H1 (cell line): Measurements from ENCODE around the gene RPRD1A. TPM values are rescaled to one million over a fixed set of nuclear protein-coding genes. Genes with fewer than 3 reads are reported as not detected.

Source experiments
- CTCF ChIA-PET: fragments of 300-600 bp; sonication (Branson Sonifier 250); formaldehyde crosslinking; loops from one replicate; lab custom pipeline; 2021; ENCODE audit not compliant: partially characterized antibody; lab: Charles Lee
- POLR2A ChIA-PET: fragments of 300-600 bp; sonication (Branson Sonifier 250); formaldehyde crosslinking; loops from one replicate; lab custom pipeline; 2021; ENCODE audit warnings: inconsistent platforms; ENCODE audit not compliant: partially characterized antibody; lab: Charles Lee
- DNase-seq, 2 experiments: peaks; one replicate each; pipeline versions ENCODE4 v3.0.0 to v3.0.0-alpha.2; 2010 to 2022; ENCODE audit warnings: low spot score in 2 of 2, low read depth in 1 of 2, mixed read lengths in 1 of 2
- FAIRE-seq: peaks from 2 replicates; lab custom pipeline; 2011; peaks lifted over from hg19 to GRCh38; lab: Jason Lieb, UNC
- H2AFZ ChIP-seq: 2 replicates; pipeline ENCODE4 v1.8.1; 2012; ENCODE audit warnings: low read length, inconsistent platforms
- H2AK5ac ChIP-seq: 2 replicates; pipeline ENCODE4 v1.6.1; 2013; ENCODE audit warnings: low read depth, low read length
- H2BK120ac ChIP-seq: replicated peaks from 2 replicates; pipeline ENCODE3; 2013; ENCODE audit warnings: low read depth, low read length, inconsistent platforms
- H2BK12ac ChIP-seq: 2 replicates; pipeline ENCODE4 v1.6.1; 2013; ENCODE audit warnings: low read depth, low read length
- H2BK15ac ChIP-seq: 2 replicates; pipeline ENCODE4 v1.6.1; 2013; ENCODE audit warnings: low read length
- H2BK20ac ChIP-seq: 2 replicates; pipeline ENCODE4 v1.6.1; 2013; ENCODE audit warnings: low read length
- H2BK5ac ChIP-seq: 2 replicates; pipeline ENCODE4 v1.6.1; 2013; ENCODE audit warnings: low read depth, low read length
- H3K14ac ChIP-seq: 2 replicates; pipeline ENCODE4 v1.6.1; 2013; ENCODE audit warnings: inconsistent platforms; ENCODE audit not compliant: insufficient read length
- H3K18ac ChIP-seq: 2 replicates; pipeline ENCODE4 v1.6.1; 2013; ENCODE audit warnings: low read length; ENCODE audit errors: extremely low read depth
- H3K23ac ChIP-seq: 2 replicates; pipeline ENCODE4 v1.6.1; 2013; ENCODE audit warnings: inconsistent platforms; ENCODE audit not compliant: insufficient read length
- H3K23me2 ChIP-seq: 2 replicates; pipeline ENCODE4 v1.6.1; 2013; ENCODE audit warnings: low read depth, low read length
- H3K27ac ChIP-seq: 2 replicates; pipeline ENCODE4 v1.6.1; 2011; ENCODE audit warnings: low read depth, low read length, inconsistent platforms
- H3K27me3 ChIP-seq, 4 experiments: replicated peaks in 1 of 4; 1 replicate in 1 of 4; 2 replicates in 3 of 4; pipeline versions ENCODE4 v1.6.1 to v1.8.1; 2011 to 2013; ENCODE audit warnings: low read length in 3 of 4, mild to moderate bottlenecking in 3 of 4, inconsistent platforms in 2 of 4, mixed read lengths in 2 of 4, moderate library complexity in 1 of 4; ENCODE audit not compliant: control insufficient read depth in 3 of 4, insufficient read depth in 3 of 4; ENCODE audit errors: extremely low read depth in 1 of 4
- H3K36me3 ChIP-seq, 4 experiments: 2 replicates each; pipeline versions ENCODE4 v1.6.1 to v1.8.1; 2011 to 2013; ENCODE audit warnings: mild to moderate bottlenecking in 4 of 4, low read length in 3 of 4, moderate library complexity in 2 of 4, control low read depth in 1 of 4, inconsistent platforms in 1 of 4; ENCODE audit not compliant: insufficient read depth in 4 of 4, control insufficient read depth in 2 of 4
- H3K4ac ChIP-seq: replicated peaks from 2 replicates; pipeline ENCODE3; 2013; ENCODE audit warnings: low read length, low read depth, mixed read lengths, inconsistent platforms; ENCODE audit not compliant: insufficient read length
- H3K4me1 ChIP-seq, 4 experiments: replicated peaks in 1 of 4; 1 replicate in 1 of 4; 2 replicates in 3 of 4; pipeline versions ENCODE4 v1.6.1 to v1.8.1; 2011 to 2013; ENCODE audit warnings: low read length in 3 of 4, inconsistent platforms in 2 of 4, mixed read lengths in 1 of 4; ENCODE audit not compliant: insufficient read depth in 4 of 4, control insufficient read depth in 3 of 4
- H3K4me2 ChIP-seq, 2 experiments: 2 replicates each; pipeline versions ENCODE4 v1.6.1 to v1.8.1; 2011 to 2013; ENCODE audit warnings: low read depth in 2 of 2, low read length in 2 of 2, control low read depth in 1 of 2, inconsistent platforms in 1 of 2, mild to moderate bottlenecking in 1 of 2; ENCODE audit not compliant: insufficient read depth in 1 of 2
- H3K4me3 ChIP-seq, 4 experiments: fragments of 200-600, 300-600 bp in 1 of 4; sonication (generic), shearing (Covaris generic), sonication (Bioruptor Twin) in 1 of 4; 2 replicates each; pipeline versions ENCODE4 v1.5.1 to v1.8.1; 2011 to 2016; ENCODE audit warnings: low read length in 4 of 4, low read depth in 3 of 4, control low read depth in 2 of 4, inconsistent platforms in 2 of 4, mild to moderate bottlenecking in 2 of 4, mixed read lengths in 1 of 4, moderate library complexity in 1 of 4; ENCODE audit not compliant: insufficient read depth in 2 of 4; ENCODE audit errors: extremely low read depth in 1 of 4
- H3K56ac ChIP-seq: replicated peaks from 2 replicates; pipeline ENCODE3; 2013; ENCODE audit warnings: low read depth, mild to moderate bottlenecking, mixed read lengths, low read length, inconsistent platforms; ENCODE audit not compliant: insufficient read length
- H3K79me1 ChIP-seq: 2 replicates; pipeline ENCODE4 v1.6.1; 2013; ENCODE audit warnings: low read depth, low read length, control low read depth
- H3K79me2 ChIP-seq, 2 experiments: 2 replicates each; pipeline versions ENCODE4 v1.6.1 to v1.8.1; 2012 to 2013; ENCODE audit warnings: low read length in 2 of 2, mild to moderate bottlenecking in 2 of 2, inconsistent platforms in 1 of 2; ENCODE audit not compliant: insufficient read depth in 2 of 2, control insufficient read depth in 1 of 2
- H3K9ac ChIP-seq, 4 experiments: replicated peaks in 1 of 4; 1 replicate in 1 of 4; 2 replicates in 3 of 4; pipeline versions ENCODE4 v1.6.1 to v1.8.1; 2011 to 2013; ENCODE audit warnings: low read depth in 3 of 4, low read length in 3 of 4, control low read depth in 2 of 4, mild to moderate bottlenecking in 2 of 4, moderate library complexity in 2 of 4, inconsistent platforms in 1 of 4; ENCODE audit errors: extremely low read depth in 1 of 4
- H3K9me3 ChIP-seq, 2 experiments: 2 replicates each; pipeline versions ENCODE4 v1.6.1 to v1.8.1; 2012 to 2013; ENCODE audit warnings: mild to moderate bottlenecking in 2 of 2, moderate library complexity in 2 of 2, control low read depth in 1 of 2, inconsistent platforms in 1 of 2, low read depth in 1 of 2, low read length in 1 of 2, mixed read lengths in 1 of 2; ENCODE audit not compliant: insufficient read depth in 2 of 2
- H4K20me1 ChIP-seq, 2 experiments: replicated peaks in 1 of 2; 2 replicates each; pipeline versions ENCODE3 to v1.8.1; 2011 to 2013; ENCODE audit warnings: inconsistent platforms in 2 of 2, low read length in 2 of 2, mild to moderate bottlenecking in 1 of 2; ENCODE audit not compliant: insufficient read depth in 2 of 2, control insufficient read depth in 1 of 2
- H4K5ac ChIP-seq: 2 replicates; pipeline ENCODE4 v1.6.1; 2013; ENCODE audit warnings: low read length, low read depth, mixed read lengths, inconsistent platforms; ENCODE audit not compliant: insufficient read length
- H4K8ac ChIP-seq: 2 replicates; pipeline ENCODE4 v1.8.0; 2013; ENCODE audit warnings: mild to moderate bottlenecking, moderate library complexity, low read length, inconsistent platforms; ENCODE audit not compliant: insufficient read depth; ENCODE audit errors: extremely low read depth
- H4K91ac ChIP-seq: replicated peaks from 2 replicates; pipeline ENCODE3; 2013; ENCODE audit warnings: low read length, mixed read lengths, inconsistent platforms; ENCODE audit not compliant: insufficient read length
- CREB1 ChIP-seq: IDR thresholded peaks from 2 replicates; pipeline ENCODE4 v1.6.1; 2012; ENCODE audit warnings: inconsistent platforms
- SIN3A ChIP-seq, 2 experiments: IDR thresholded peaks in 1 of 2; conservative IDR thresholded peaks in 1 of 2; 2 replicates each; pipeline ENCODE4 v1.6.1; 2011 to 2012; ENCODE audit warnings: low read length in 2 of 2, improper control_type of control experiment in 1 of 2, low read depth in 1 of 2, mild to moderate bottlenecking in 1 of 2
- WGBS, 2 experiments: shearing (Covaris generic) in 1 of 2; methylation state at CpG; one replicate each; pipeline versions ENCODE4 v1.1.6 to v1.1.7; 2013 to 2015; ENCODE audit warnings: low lambda C conversion rate in 2 of 2, mixed read lengths in 2 of 2, inconsistent platforms in 1 of 2, low coverage in 1 of 2, missing lambda C conversion rate in 1 of 2; ENCODE audit not compliant: insufficient replicate concordance in 2 of 2, insufficient coverage in 1 of 2, insufficient read length in 1 of 2; ENCODE audit errors: extremely low coverage in 1 of 2, missing lambda C conversion rate in 1 of 2; 5-methylcytosine and 5-hydroxymethylcytosine counted together
- long read RNA-seq, 2 experiments: library from RNA in 1 of 2; library from capped mRNA in 1 of 2; stranded (forward); transcript quantifications; one replicate each; pipeline ENCODE4 v2.0.0, GENCODE V29; 2021; ENCODE audit warnings: inconsistent platforms in 1 of 2
- polyA minus RNA-seq, 3 experiments: library from RNA; depleted of rRNA, polyadenylated mRNA; stranded (reverse); fragments of >200 nt; gene quantifications; 1 replicate in 2 of 3; 2 replicates in 1 of 3; pipeline ENCODE4 v1.2.3, GENCODE V29; 2011
- polyA plus RNA-seq, 7 experiments: library from polyadenylated mRNA; depleted of rRNA in 3 of 7; stranded (reverse) in 5 of 7; unstranded in 2 of 7; fragments of >200 nt in 5 of 7; fragments of 200-250 nt in 2 of 7; gene quantifications; 1 replicate in 5 of 7; 2 replicates in 1 of 7; 4 replicates in 1 of 7; pipeline versions ENCODE4 v1.2.1 to v1.2.3, GENCODE V29; 2011 to 2013; ENCODE audit warnings: missing spikeins in 2 of 7, mixed read lengths in 2 of 7
- total RNA-seq: library from RNA; stranded (reverse); fragmentation: NEBNext Ultra II Directional; extraction: Animal tissue kit (Norgen Biotek cat#: 25700); gene quantifications from 2 replicates; pipeline ENCODE4 v1.2.1, GENCODE V29; 2021

Gene RPRD1A
- total RNA-seq, result 102 and 106 TPM in 2 replicates
- 28.3 and 40.5 TPM in 2 replicates for polyA plus RNA-seq (2011; rRNA removed)
- 61.5 TPM for polyA plus RNA-seq (2011; cell fraction: cytosol; rRNA removed)
- polyA plus RNA-seq (2011; cell fraction: nucleus; rRNA removed), result 58.8 TPM
- polyA plus RNA-seq (2012, experiment 1 of 2), result 64.7 to 88.3 TPM (median 72.8 TPM) in 4 replicates
- polyA plus RNA-seq (2012, experiment 2 of 2), result 7.4 TPM
- polyA plus RNA-seq (2013, experiment 1 of 2), result 85.0 TPM
- polyA plus RNA-seq (2013, experiment 2 of 2), result 83.5 TPM
- polyA minus RNA-seq (2011; rRNA and poly(A)+ RNA removed), result 56.4 and 68.9 TPM in 2 replicates
- polyA minus RNA-seq (2011; cell fraction: cytosol; rRNA and poly(A)+ RNA removed), result 61.4 TPM
- 149 TPM for polyA minus RNA-seq (2011; cell fraction: nucleus; rRNA and poly(A)+ RNA removed)
- long read RNA-seq, experiment 1, full-length matches to known transcripts, result 13 of 92 reads
- long read RNA-seq, experiment 1, partial matches to known transcripts, result 26 of 92 reads
- long read RNA-seq, experiment 1, other reads (novel, unspliced or antisense), result 53 of 92 reads
- long read RNA-seq, experiment 2, full-length matches to known transcripts, result 47 of 84 reads
- long read RNA-seq, experiment 2, partial matches to known transcripts, result 21 of 84 reads
- long read RNA-seq, experiment 2, other reads (novel, unspliced or antisense), result 16 of 84 reads

- peak within 1 kb of the TSS; percentile 84; the same call in 1 of the 2 replicates for H2BK15ac ChIP-seq
- H2BK12ac ChIP-seq, result peak within 1 kb of the TSS; percentile 97
- H3K4ac ChIP-seq, result peak within 1 kb of the TSS; percentile 97
- H3K27ac ChIP-seq, result peak within 1 kb of the TSS; percentile 93
- H4K8ac ChIP-seq, result peak within 1 kb of the TSS; percentile 99
- H3K4me1 ChIP-seq, result peaks cover 0 to 5% (median 3%) of the 10 kb centered on the region in 4 experiments; a peak in 3 of 7 replicates
- H4K5ac ChIP-seq, result peak within 1 kb of the TSS; percentile 97
- no peak within 1 kb of the TSS for H3K14ac ChIP-seq
- no peak within 1 kb of the TSS; the same call in 1 of the 2 replicates for H2AK5ac ChIP-seq
- peak within 1 kb of the TSS; percentile 98 for H2BK5ac ChIP-seq
- H2AFZ ChIP-seq, result peak within 1 kb of the TSS; percentile 45; the same call in 1 of the 2 replicates
- H3K9me3 ChIP-seq, result no peaks in the 10 kb centered on the region
- peak within 1 kb of the TSS; percentile 66 to 71 for H3K4me2 ChIP-seq
- no peak within 1 kb of the TSS for H3K23ac ChIP-seq
- no peaks in the 10 kb centered on the region for H3K27me3 ChIP-seq
- H3K79me2 ChIP-seq, result peaks cover 39 to 50% of the 10 kb centered on the region in 2 experiments
- peak within 1 kb of the TSS; percentile 78 for H2BK120ac ChIP-seq
- peak within 1 kb of the TSS; percentile 91 to 95 (median 93) for H3K4me3 ChIP-seq
- 4% methylated on average over 60 of the region's 66 CpGs; no CpG with 5 or more reads in 1 of the 2 experiments for WGBS, 2 experiments
- H3K56ac ChIP-seq, result peak within 1 kb of the TSS; percentile 90
- no peak for FAIRE-seq
- H3K23me2 ChIP-seq, result peaks cover 4% of the 10 kb centered on the region; the same call in 1 of the 2 replicates
- ChIA-PET CTCF (interaction anchor here (1.6 kb wide), 1 partner anchor 40 kb away, joined by 3 read pairs; no protein-coding TSS in a partner anchor), POLR2A (interaction anchor here (0.7 to 1.9 kb wide), 10 partner anchors 9 to 121 kb away, joined by 3 to 6 read pairs (median 4); no protein-coding TSS in a partner anchor)
- H3K9ac ChIP-seq, result peak within 1 kb of the TSS; percentile 93 to 96 (median 94)
- peak within 1 kb of the TSS; percentile 99 for H3K18ac ChIP-seq
- H4K91ac ChIP-seq, result peak within 1 kb of the TSS; percentile 96
- H2BK20ac ChIP-seq, result 0 out of 2 replicates have a peak within 1 kb of the TSS, but pooled peaks have one; percentile 26
- peaks cover 0 to 4% (median 0%) of the 10 kb centered on the region in 4 experiments; a peak in 1 of 8 replicates for H3K36me3 ChIP-seq
- DNase-seq, result peak; percentile 75 to 99
- no peaks in the 10 kb centered on the region for H3K79me1 ChIP-seq
- H4K20me1 ChIP-seq, result peaks cover 6 to 8% of the 10 kb centered on the region in 2 experiments
- TF ChIP-seq CREB1 (peak; percentile 92), SIN3A (conservative IDR thresholded peaks at IDR 0.05 in 1 of 2, IDR thresholded peaks at IDR 0.05 in 1 of 2; ENCODE audit: low read depth in 1 of 2, low read length in 2 of 2) (peak in 1 of 2 experiments; percentile 64; a peak in 1 of 4 replicates)
These were observed at the start of gene RPRD1A for GRCh38 chr18:36067055-36067957. TSS of gene RPRD1A (minus strand) at chr18:36067559. CDS start at chr18:36067404, 155 bp downstream.
